RCC 7860 (cell line): ENCODE measurements around the gene MEGF10.

Source experiments
- DNase-seq: peaks from one replicate; pipeline ENCODE4 v3.0.0-alpha.2; 2015; ENCODE audit warnings: low spot score
- FAIRE-seq: peaks from 2 replicates; lab custom pipeline; 2012; peaks lifted over from hg19 to GRCh38; lab: Jason Lieb, UNC

MEGF10 gene

DNA sequence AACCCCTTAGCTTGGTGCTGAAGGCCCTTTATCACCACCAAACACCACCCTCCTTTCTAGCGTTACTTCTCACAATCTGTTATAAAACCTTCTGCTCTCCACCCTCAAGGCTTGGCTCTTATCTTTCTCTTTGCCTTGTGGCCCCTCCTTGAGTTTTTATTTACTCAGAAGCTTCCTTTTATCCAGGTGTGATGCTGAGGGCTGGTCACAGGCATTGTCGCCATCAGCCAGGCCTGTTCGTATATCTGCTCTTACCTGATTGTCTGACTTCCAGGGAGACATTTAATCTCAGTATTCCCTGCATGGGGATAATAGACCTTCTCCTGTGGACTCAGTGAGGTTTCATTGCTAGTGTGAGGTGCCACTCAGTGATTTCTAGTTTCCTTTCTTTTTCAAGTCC lies 34.2 kb downstream of the MEGF10 start:
- DNase-seq (no peak), FAIRE-seq (no peak)

GRCh38 chr5:127326431-127326830 lies 35.8 kb downstream of the MEGF10 start:
- DNase-seq = no peak
- FAIRE-seq = no peak

- DNase-seq = no peak
- FAIRE-seq = no peak
These were observed 36.6 kb downstream of the MEGF10 start for GRCh38 chr5:127326976-127327755.

DNA sequence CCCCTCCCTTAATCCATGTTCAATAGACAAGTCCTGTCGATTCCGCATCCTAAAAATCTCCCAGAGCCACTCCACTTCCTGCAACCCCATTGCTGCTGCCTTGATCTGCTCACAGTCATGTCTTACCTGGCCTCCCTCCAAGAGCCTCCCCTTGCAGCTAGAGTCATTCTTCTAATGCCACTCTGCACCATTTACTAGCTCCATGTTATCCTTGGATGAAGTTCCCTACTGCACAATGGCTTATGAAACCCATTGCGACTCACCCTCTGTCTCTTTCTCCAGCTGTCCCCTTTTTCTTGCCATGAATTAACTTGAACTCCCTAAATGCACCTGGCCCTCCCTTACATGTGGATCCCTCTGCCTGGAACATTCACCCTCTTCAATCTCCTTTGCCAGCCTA lies 39.5 kb downstream of the MEGF10 start:
- FAIRE-seq = no peak
- DNase-seq = no peak

GRCh38 chr5:127331890-127332649 lies 41.5 kb downstream of the MEGF10 start:
- DNase-seq (no peak), FAIRE-seq (no peak)

DNA sequence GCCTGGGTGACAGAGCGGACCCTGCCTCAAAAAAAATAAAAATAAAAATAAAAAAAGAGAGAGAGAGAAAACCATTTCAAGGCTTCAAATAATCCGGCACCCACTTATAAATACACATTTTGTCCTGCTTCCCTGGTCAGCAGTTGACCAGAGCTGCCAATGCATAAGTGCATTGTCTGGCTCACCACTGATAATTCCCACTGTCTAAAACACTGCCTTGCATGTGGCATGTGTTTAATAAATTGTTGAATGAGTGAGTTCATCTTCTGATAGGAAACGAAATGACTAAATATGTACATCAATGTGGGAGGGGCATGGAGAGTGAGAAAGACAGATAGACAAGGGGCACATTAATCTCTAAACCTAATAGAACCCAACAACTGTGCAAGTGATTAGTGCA lies 42.9 kb downstream of the MEGF10 start:
- FAIRE-seq (no peak), DNase-seq (no peak)

- FAIRE-seq (no peak), DNase-seq (no peak)
These were observed 44.8 kb downstream of the MEGF10 start for GRCh38 chr5:127335381-127335780.

DNA sequence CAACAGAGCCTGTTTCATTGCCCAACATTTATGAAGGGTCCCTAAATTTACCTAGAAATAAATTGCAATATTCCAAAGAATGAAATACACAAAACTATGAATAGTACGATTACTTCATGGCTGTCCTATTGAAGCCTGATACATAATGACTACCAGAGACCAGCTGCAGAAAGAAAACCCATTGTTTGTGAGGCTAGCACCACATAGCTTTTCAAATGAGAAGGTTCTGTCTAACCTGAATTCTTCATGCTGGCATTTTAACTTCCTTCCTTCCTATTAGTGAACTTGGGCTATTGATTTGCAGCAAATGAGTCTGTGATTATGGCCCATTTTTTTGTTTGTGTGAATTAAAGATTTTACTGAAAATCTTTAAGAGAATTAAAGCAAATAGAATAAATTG lies 47.3 kb downstream of the MEGF10 start:
- no peak for DNase-seq
- FAIRE-seq = no peak

DNA sequence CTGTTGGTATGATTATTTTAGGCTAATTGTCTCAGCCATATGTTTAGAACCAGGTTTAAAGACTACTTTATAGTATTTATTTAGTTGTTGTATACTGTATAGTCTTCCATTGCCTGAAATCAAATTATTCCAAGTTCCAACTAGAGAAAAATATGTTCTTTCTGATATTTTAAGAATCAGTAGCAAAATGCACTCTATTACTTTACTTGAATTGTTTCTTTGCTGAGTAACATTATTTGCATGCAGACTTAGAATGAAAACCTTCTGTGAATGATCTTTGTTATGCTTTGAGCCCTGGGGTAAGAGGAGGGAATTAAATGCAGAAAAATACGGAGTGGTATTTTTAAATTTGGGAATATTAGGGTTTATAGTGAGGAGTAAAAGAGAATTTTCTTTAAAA lies 47.9 kb downstream of the MEGF10 start:
- FAIRE-seq (no peak), DNase-seq (no peak)

- FAIRE-seq (no peak), DNase-seq (no peak)
These were observed 50.0 kb downstream of the MEGF10 start for GRCh38 chr5:127340606-127341005.

DNA sequence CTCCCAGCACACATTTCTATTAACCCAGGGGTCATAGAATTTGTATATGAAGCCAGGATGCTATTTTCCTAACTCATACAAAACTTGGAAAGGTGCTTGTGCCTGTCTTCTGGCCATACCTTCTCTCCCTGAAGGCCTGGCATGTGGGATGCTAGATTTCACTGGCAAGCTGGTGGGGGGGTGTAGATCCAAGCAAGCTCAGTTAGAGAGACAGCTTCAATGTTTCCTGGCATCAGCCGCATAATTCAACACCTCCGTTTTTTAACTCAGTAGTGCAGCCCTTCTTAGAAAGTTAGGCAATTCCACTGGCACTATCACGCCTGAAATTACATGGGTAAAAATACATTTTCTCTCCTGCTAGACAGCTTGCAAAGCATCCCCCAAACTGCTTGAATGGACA lies 51.8 kb downstream of the MEGF10 start:
- no peak for FAIRE-seq
- no peak for DNase-seq

- FAIRE-seq = no peak
These were observed 52.7 kb downstream of the MEGF10 start for GRCh38 chr5:127343313-127343712.

GRCh38 chr5:127343866-127344265 lies 53.3 kb downstream of the MEGF10 start:
- FAIRE-seq = no peak

More at GRCh38 chr5:127343313-127343712, 52.7 kb downstream of the MEGF10 start:
- DNase-seq = no peak

DNA sequence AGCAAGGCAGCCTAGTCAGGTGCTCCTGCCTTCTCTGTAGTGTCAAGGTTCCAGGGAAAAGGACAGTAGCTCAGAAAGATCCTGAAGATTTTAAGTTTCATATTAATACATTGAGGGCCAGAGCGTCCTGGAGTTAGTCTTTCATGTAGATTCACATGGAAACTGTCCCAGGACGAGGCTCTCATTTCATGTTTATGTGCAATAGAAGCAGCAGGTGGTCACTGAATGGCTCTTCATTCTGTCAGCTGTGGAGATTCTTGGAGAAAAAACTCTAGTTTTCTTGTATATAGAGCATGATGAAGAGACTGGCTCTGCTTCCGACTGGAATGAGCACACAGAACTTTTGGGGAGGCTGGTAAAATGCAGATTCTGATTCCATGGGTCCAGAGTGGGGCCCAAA lies 54.3 kb downstream of the MEGF10 start:
- FAIRE-seq = no peak

More at GRCh38 chr5:127343866-127344265, 53.3 kb downstream of the MEGF10 start:
- DNase-seq = no peak

DNA sequence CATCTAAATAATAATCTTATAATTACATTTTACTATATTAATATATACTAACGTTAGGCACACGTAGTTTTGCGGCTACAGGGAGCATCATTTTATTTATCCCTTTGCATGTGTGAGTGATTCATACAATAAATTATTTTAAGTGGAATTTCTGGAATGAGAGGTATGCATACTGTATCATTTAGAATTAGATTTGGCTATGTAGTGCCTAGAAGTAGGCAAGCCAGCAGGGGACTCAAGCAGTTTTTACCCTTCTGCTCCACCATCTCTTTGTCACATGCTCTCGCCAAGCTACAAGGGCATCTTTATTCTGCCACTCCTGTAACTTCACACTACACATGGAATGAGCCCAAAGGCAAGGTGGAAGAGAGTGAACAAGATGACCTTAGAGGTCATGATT lies 60.8 kb downstream of the MEGF10 start:
- DNase-seq (peak; percentile 36), FAIRE-seq (peak; percentile 34)

More for the DNA sequence above, 54.3 kb downstream of the MEGF10 start:
- DNase-seq = no peak

GRCh38 chr5:127352068-127352467 lies 61.5 kb downstream of the MEGF10 start:
- FAIRE-seq = no peak
- DNase-seq = no peak

DNA sequence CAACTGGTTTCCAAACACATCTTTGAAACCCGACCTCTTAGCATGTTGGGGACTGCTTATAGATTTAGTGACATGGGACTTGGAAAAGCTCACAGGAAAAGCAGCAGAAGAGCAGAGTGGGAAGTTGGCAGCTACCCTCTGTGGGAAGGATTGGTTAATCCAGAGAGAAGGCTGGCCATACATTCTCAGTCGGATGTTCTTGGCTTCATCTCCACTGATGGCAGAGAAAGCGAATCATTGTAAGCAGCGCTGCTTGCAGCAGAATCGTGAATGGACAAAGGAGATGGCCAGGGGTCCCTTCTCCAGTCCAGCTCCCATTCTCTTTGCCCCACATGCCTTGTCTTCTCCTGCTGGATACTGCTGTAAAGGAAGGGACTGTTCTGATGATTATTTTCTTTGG lies 62.7 kb downstream of the MEGF10 start:
- FAIRE-seq (no peak), DNase-seq (no peak)

DNA sequence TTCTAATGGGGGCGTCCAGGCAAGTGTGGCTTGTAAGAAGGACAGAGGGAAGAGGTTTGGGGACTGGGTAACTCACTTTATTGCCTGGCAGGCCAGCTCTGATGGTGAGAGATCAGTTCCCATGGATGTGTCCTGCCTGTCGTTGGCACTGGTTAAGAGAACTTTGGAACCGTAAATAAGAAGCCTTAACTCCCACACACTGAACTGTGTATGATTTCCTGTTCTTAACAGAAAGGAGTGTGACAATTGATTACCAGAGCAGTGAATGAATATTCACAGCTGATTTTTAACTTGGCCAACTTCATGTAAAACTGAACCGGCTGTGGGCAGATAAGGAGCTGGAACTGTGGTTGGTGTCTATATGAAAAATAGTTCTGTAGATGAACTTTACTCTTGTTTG lies 63.2 kb downstream of the MEGF10 start:
- no peak for FAIRE-seq
- DNase-seq = no peak

- DNase-seq = no peak
- no peak for FAIRE-seq
These were observed 64.7 kb downstream of the MEGF10 start for GRCh38 chr5:127355337-127355736.

DNA sequence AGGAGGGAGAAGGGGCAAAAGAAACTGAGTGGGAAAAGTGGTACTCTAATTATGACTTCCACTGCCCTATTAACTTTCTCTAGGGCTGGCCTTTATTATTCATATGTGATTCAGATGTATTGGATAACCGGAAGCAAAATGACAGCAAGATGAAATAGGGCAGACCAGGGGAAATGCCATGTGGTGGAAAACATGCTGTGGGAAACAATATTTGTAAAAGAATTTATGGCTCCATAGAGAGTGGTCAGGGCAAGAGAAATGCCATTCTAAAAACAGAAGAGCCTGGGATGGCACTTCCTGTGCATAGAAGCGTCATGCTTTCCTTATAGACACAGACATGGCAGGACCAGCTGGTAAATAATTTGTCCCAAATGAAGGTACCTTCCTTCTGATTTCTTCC lies 67.7 kb downstream of the MEGF10 start:
- DNase-seq (no peak), FAIRE-seq (no peak)

DNA sequence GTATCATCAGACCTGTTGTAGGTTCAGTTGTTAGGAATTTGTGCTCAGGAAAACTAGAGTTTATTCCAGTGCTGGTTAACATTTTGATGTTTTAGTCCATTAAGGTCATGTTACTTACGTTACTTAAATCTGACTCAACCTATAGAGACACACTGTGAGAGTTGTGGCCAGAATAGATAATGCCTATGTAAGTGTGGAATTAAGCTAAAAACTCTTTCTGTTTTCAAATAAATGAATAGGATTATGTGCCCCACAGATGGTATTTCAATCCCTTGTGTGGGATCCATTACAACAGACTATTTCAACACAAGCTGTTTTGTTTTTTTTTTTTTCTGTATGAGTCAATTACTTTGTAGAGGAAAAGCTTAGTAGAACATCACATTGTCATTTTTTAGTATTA lies 68.1 kb downstream of the MEGF10 start:
- DNase-seq (no peak), FAIRE-seq (no peak)

DNA sequence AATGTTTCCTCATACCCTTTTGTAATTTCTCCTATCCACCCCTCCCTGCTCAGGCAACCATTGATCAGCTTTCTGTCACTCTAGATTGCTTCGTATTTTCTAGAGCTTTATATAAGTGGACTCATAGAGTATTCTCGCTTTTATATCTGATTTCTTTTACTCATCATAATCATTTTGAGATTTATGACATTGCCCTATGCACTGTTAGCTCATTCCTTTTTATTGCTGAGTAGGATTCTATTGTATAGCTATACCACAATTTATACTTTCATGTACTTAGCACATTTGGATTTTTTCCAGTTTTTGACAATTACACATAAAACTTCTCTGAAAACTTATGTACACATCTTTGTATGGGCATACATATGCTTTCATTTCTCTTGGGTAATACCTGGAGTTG lies 68.9 kb downstream of the MEGF10 start:
- no peak for FAIRE-seq

More for the DNA sequence above, 68.9 kb downstream of the MEGF10 start:
- DNase-seq = no peak
